IMR-90 (cell line): Measurements from ENCODE around the gene OR10G6. TPM values are rescaled to one million over a fixed set of nuclear protein-coding genes. Genes with fewer than 3 reads are reported as not detected.

ENCODE experiments used
- ATAC-seq: fragments of 200-7000 bp; cut with Tn5 transposase; 2 replicates; pipeline ENCODE4 v1.9.1; 2020; ENCODE audit warnings: low read depth, mild to moderate bottlenecking, moderate library complexity
- BruUV-seq: library from RNA; stranded (reverse); fragments of 400-500 nt; replicated peaks from 2 replicates; lab custom pipeline; 2021; lab: Mats Ljungman, UMichigan
- CTCF ChIA-PET: fragments of 300-600 bp; formaldehyde crosslinking; extraction: SDS; loops from one replicate; lab custom pipeline; 2021; ENCODE audit warnings: antibody characterized with exemption; lab: Yijun Ruan, JAX
- POLR2A ChIA-PET: fragments of 300-600 bp; sonication (Branson Sonifier 250); formaldehyde crosslinking; loops from one replicate; lab custom pipeline; 2022; ENCODE audit warnings: antibody characterized with exemption; ENCODE audit not compliant: unreplicated experiment; lab: Charles Lee
- DNase-seq: peaks from one replicate; pipeline ENCODE4 v3.0.0; 2013
- H2AFZ ChIP-seq: replicated peaks from 2 replicates; pipeline ENCODE3; 2013; ENCODE audit warnings: low read length, mild to moderate bottlenecking; ENCODE audit not compliant: poor library complexity
- H2AK5ac ChIP-seq: 2 replicates; pipeline ENCODE4 v1.6.1; 2013; ENCODE audit warnings: low read depth, low read length, inconsistent platforms
- H2AK9ac ChIP-seq: replicated peaks from 2 replicates; pipeline ENCODE3; 2013; ENCODE audit warnings: mild to moderate bottlenecking, low read depth, low read length, moderate library complexity; ENCODE audit not compliant: poor library complexity
- H2BK120ac ChIP-seq: 2 replicates; pipeline ENCODE4 v1.6.1; 2013; ENCODE audit warnings: low read depth, low read length, inconsistent platforms
- H2BK15ac ChIP-seq: 3 replicates; pipeline ENCODE4 v1.6.1; 2013; ENCODE audit warnings: low read depth, low read length, inconsistent platforms
- H2BK20ac ChIP-seq: 2 replicates; pipeline ENCODE4 v1.6.1; 2013; ENCODE audit warnings: low read depth, mild to moderate bottlenecking, inconsistent platforms, low read length, moderate library complexity
- H2BK5ac ChIP-seq: 2 replicates; pipeline ENCODE4 v1.6.1; 2013; ENCODE audit warnings: mild to moderate bottlenecking, low read depth, low read length, inconsistent platforms; ENCODE audit not compliant: poor library complexity, severe bottlenecking
- H3K14ac ChIP-seq: replicated peaks from 2 replicates; pipeline ENCODE4 v1.6.1; 2013; ENCODE audit warnings: low read depth, low read length, inconsistent platforms
- H3K18ac ChIP-seq: 2 replicates; pipeline ENCODE4 v1.6.1; 2013; ENCODE audit warnings: low read depth, low read length, control low read depth
- H3K23ac ChIP-seq: 2 replicates; pipeline ENCODE4 v1.6.1; 2013; ENCODE audit warnings: low read depth, low read length, inconsistent platforms
- H3K27ac ChIP-seq: 2 replicates; pipeline ENCODE4 v1.5.1; 2013; ENCODE audit warnings: mild to moderate bottlenecking, control low read depth, low read length; ENCODE audit not compliant: insufficient read depth
- H3K27me3 ChIP-seq: 2 replicates; pipeline ENCODE4 v1.6.1; 2013; ENCODE audit warnings: low read length; ENCODE audit not compliant: control insufficient read depth, insufficient read depth
- H3K36me3 ChIP-seq: 2 replicates; pipeline ENCODE4 v1.6.1; 2013; ENCODE audit warnings: low read length, mixed read lengths; ENCODE audit not compliant: control insufficient read depth, insufficient read depth
- H3K4ac ChIP-seq: 2 replicates; pipeline ENCODE4 v1.6.1; 2013; ENCODE audit warnings: low read depth, low read length, inconsistent platforms
- H3K4me1 ChIP-seq: 2 replicates; pipeline ENCODE4 v1.6.1; 2013; ENCODE audit warnings: low read length, mixed read lengths; ENCODE audit not compliant: control insufficient read depth, insufficient read depth
- H3K4me2 ChIP-seq: 2 replicates; pipeline ENCODE4 v1.6.1; 2013; ENCODE audit warnings: low read depth, mild to moderate bottlenecking, control low read depth, low read length, moderate library complexity
- H3K4me3 ChIP-seq: 2 replicates; pipeline ENCODE4 v1.5.1; 2013; ENCODE audit warnings: low read depth, mild to moderate bottlenecking, control low read depth, low read length, moderate library complexity; ENCODE audit not compliant: insufficient read depth
- H3K56ac ChIP-seq: 2 replicates; pipeline ENCODE4 v1.6.1; 2013; ENCODE audit warnings: low read length, inconsistent platforms; ENCODE audit not compliant: insufficient read depth; ENCODE audit errors: extremely low read depth
- H3K79me1 ChIP-seq, 2 experiments: 2 replicates each; pipeline ENCODE4 v1.6.1; 2013; ENCODE audit warnings: low read length in 2 of 2, inconsistent platforms in 1 of 2, low read depth in 1 of 2
- H3K9ac ChIP-seq: 2 replicates; pipeline ENCODE4 v1.6.1; 2013; ENCODE audit warnings: low read depth, low read length, control low read depth
- H3K9me1 ChIP-seq: 2 replicates; pipeline ENCODE4 v1.6.1; 2013; ENCODE audit warnings: low read length, inconsistent platforms; ENCODE audit not compliant: insufficient read depth
- H3K9me3 ChIP-seq: 2 replicates; pipeline ENCODE4 v1.6.1; 2013; ENCODE audit warnings: low read length; ENCODE audit not compliant: control insufficient read depth, insufficient read depth
- H4K20me1 ChIP-seq: 2 replicates; pipeline ENCODE4 v1.6.1; 2013; ENCODE audit warnings: low read length, inconsistent platforms; ENCODE audit not compliant: insufficient read depth
- H4K5ac ChIP-seq: 2 replicates; pipeline ENCODE4 v1.6.1; 2013; ENCODE audit warnings: mild to moderate bottlenecking, low read depth, low read length, control low read depth
- H4K8ac ChIP-seq, 2 experiments: 2 replicates each; pipeline ENCODE4 v1.6.1; 2013; ENCODE audit warnings: low read depth in 2 of 2, low read length in 2 of 2, control low read depth in 1 of 2, inconsistent platforms in 1 of 2
- H4K91ac ChIP-seq: 2 replicates; pipeline ENCODE4 v1.6.1; 2013; ENCODE audit warnings: low read depth, low read length, inconsistent platforms; ENCODE audit not compliant: insufficient read depth
- BHLHE40 ChIP-seq: fragments of 150-350 bp; IDR thresholded peaks from 2 replicates; pipeline ENCODE4 v1.6.1; 2016; ENCODE audit warnings: mild to moderate bottlenecking, low read depth, low read length
- CEBPB ChIP-seq: IDR thresholded peaks from 2 replicates; pipeline ENCODE4 v1.6.1; 2012; ENCODE audit warnings: low read depth, low read length, improper control_type of control experiment
- MXI1 ChIP-seq: IDR thresholded peaks from 2 replicates; pipeline ENCODE4 v1.6.1; 2012; ENCODE audit warnings: low read depth, mild to moderate bottlenecking, low read length, moderate library complexity, borderline replicate concordance
- NFE2L2 ChIP-seq: fragments of 150-350 bp; IDR thresholded peaks from 2 replicates; pipeline ENCODE4 v1.6.1; 2016; ENCODE audit warnings: low read depth, mild to moderate bottlenecking, low read length
- POLR2A ChIP-seq: IDR thresholded peaks from 2 replicates; pipeline ENCODE4 v1.6.1; 2012; ENCODE audit warnings: mild to moderate bottlenecking, low read depth, low read length
- RAD21 ChIP-seq: IDR thresholded peaks from 2 replicates; pipeline ENCODE4 v1.6.1; 2012; ENCODE audit warnings: low read length, improper control_type of control experiment
- RCOR1 ChIP-seq: IDR thresholded peaks from 2 replicates; pipeline ENCODE4 v1.6.1; 2012; ENCODE audit warnings: mild to moderate bottlenecking, low read length, improper control_type of control experiment; ENCODE audit not compliant: insufficient replicate concordance
- SMC3 ChIP-seq: fragments of 150-350 bp; IDR thresholded peaks from 2 replicates; pipeline ENCODE4 v1.6.1; 2016; ENCODE audit warnings: low read depth, mild to moderate bottlenecking, antibody characterized with exemption, low read length, moderate library complexity
- WGBS, 2 experiments: methylation state at CpG; one replicate each; pipeline versions ENCODE4 v1.1.5 to v1.1.7; 2013; ENCODE audit warnings: missing lambda C conversion rate in 2 of 2; ENCODE audit not compliant: insufficient read length in 1 of 2; ENCODE audit errors: extremely low coverage in 2 of 2; 5-methylcytosine and 5-hydroxymethylcytosine counted together
- dilution Hi-C: fragments of 300-500 bp; cut with HindIII; formaldehyde crosslinking; loops from one replicate; pipeline ENCODE4 v1.14.3; 2018; ENCODE audit warnings: low sequenced_read_pairs; ENCODE audit not compliant: unreplicated experiment
- in situ Hi-C: fragments of 300-500 bp; cut with MboI; formaldehyde crosslinking; loops from 3 replicates; pipeline ENCODE4 v1.14.3; 2019; ENCODE audit warnings: low sequenced_read_pairs, inconsistent platforms, mixed read lengths
- intact Hi-C: fragments of 100-400 bp; cut with micrococcal nuclease; formaldehyde crosslinking; loops from 2 replicates; pipeline ENCODE4 v1.10.0; 2022
- polyA plus RNA-seq, 3 experiments: library from polyadenylated mRNA; depleted of rRNA; stranded (reverse); fragments of >200 nt; gene quantifications; 2 replicates each; pipeline ENCODE4 v1.2.3, GENCODE V29; 2012; ENCODE audit warnings: low replicate concordance in 1 of 3
- total RNA-seq: library from RNA; depleted of rRNA; stranded (reverse); fragments of >200 nt; gene quantifications from 2 replicates; pipeline ENCODE4 v1.2.3, GENCODE V29; 2012
- TF ChIP-seq, protein P1 (sequence below): fragments of 150-350 bp; IDR thresholded peaks from 2 replicates; pipeline ENCODE4 v1.6.1; 2017; ENCODE audit warnings: mild to moderate bottlenecking, antibody characterized with exemption, low read length, low read depth

Gene OR10G6
- total and polyA plus RNA-seq, 2 of the 4 experiments (the other 2 are of a cell fraction): not detected

DNA sequence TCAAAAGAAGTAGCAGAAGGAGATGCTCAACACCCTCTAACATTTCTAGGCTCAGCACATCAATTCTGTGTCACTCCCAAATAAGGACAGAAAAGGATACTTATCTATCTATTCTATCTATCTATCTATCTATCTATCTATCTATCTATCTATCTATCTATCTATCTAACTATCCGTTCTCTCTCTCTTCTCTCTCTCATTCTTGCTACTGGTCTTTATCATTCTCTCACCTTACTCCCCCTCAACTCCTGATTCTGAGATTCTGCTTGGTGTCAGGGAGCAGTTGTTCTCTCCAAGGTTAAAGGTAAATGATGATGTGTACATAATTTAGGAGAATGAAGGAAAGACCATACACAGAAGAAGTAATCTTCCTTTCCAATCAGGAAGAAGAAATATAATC, at the start of gene OR10G6 (continued):
- TF ChIP-seq MXI1: no peak

DNA sequence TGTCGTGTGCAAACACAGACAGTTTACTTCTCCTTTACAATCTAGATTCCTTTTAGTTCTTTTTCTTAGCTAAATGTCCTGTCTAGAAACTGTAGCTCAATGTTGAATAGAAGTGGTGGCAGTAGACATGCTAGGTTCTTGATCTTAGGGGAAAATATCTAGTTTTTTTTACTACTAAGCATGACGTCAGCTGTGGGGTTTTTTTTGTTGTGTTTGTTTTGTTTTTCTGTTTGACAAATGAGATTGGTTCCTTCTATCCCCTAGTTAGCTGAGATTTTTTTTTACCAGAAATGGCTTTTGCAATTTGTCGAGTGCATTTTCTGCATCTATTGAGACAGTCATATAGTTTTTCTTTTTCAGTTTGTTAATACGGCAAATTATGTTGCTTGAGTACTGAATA, 48.5 kb upstream of the OR10G6 start:
- Histone ChIP-seq H2BK120ac (no peak overlapping the region), H2BK20ac (no peak overlapping the region), H3K4me1 (no peaks in the 10 kb centered on the region), H3K9me3 (peaks cover 2% of the 10 kb centered on the region; the same call in 1 of the 2 replicates), H3K79me1 (no peaks in the 10 kb centered on the region), H4K5ac (no peak overlapping the region), H3K56ac (no peak overlapping the region), H3K18ac (no peak overlapping the region), H2BK5ac (no peak overlapping the region), H3K36me3 (no peaks in the 10 kb centered on the region), H3K4me2 (no peak overlapping the region), H2AK5ac (no peak overlapping the region), H3K14ac (no peak overlapping the region), H3K23ac (no peak overlapping the region), H4K8ac (no peak overlapping the region), H2BK15ac (no peak overlapping the region), H3K9ac (no peak overlapping the region), H3K27ac (no peak overlapping the region), H3K4me3 (no peak overlapping the region), H3K27me3 (no peaks in the 10 kb centered on the region), H4K91ac (no peak overlapping the region), H4K20me1 (no peaks in the 10 kb centered on the region), H2AFZ (no peak overlapping the region), H2AK9ac (no peak overlapping the region), H3K4ac (no peak overlapping the region), H3K9me1 (no peaks in the 10 kb centered on the region)
- TF ChIP-seq CEBPB (no peak), RCOR1 (no peak), RAD21 (no peak), NFE2L2 (no peak), SMC3 (no peak), BHLHE40 (no peak), POLR2A (no peak)
- TF ChIP-seq, protein P1, sequence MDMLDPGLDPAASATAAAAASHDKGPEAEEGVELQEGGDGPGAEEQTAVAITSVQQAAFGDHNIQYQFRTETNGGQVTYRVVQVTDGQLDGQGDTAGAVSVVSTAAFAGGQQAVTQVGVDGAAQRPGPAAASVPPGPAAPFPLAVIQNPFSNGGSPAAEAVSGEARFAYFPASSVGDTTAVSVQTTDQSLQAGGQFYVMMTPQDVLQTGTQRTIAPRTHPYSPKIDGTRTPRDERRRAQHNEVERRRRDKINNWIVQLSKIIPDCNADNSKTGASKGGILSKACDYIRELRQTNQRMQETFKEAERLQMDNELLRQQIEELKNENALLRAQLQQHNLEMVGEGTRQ: no peak
- ATAC-seq: no peak
- BruUV-seq: no TSS peak
- no CpG with 5 or more reads among the region's 4 CpGs for WGBS, 2 experiments
- dilution Hi-C loops: no loop called here
- POLR2A ChIA-PET: interaction anchor here (0.7 kb wide), 1 partner anchor 580 kb away, joined by 3 read pairs; no protein-coding TSS in a partner anchor
- DNase-seq: no peak
- intact Hi-C loops: no loop called here
- in situ Hi-C loops: no loop called here
- CTCF ChIA-PET: no interaction called here
